Mucosa of rectum (tissue), 2 donors: Measurements from ENCODE around the gene ZKSCAN2.

Experiments
- H3K27ac ChIP-seq, 2 donors: one replicate each; pipeline ENCODE4 v1.7.0; 2013; ENCODE audit warnings: inconsistent platforms in 2 of 2, low read depth in 2 of 2, low read length in 2 of 2
- H3K27me3 ChIP-seq, 2 donors: one replicate each; pipeline ENCODE4 v1.7.0; 2013; ENCODE audit warnings: low read length in 2 of 2; ENCODE audit not compliant: control insufficient read depth in 2 of 2, insufficient read depth in 2 of 2
- H3K36me3 ChIP-seq, 2 donors: one replicate each; pipeline ENCODE4 v1.7.0; 2013; ENCODE audit warnings: low read length in 2 of 2; ENCODE audit not compliant: control insufficient read depth in 2 of 2, insufficient read depth in 2 of 2
- H3K4me1 ChIP-seq, 2 donors: one replicate each; pipeline ENCODE4 v1.7.0; 2013; ENCODE audit warnings: low read length in 2 of 2, mild to moderate bottlenecking in 1 of 2; ENCODE audit not compliant: control insufficient read depth in 2 of 2, insufficient read depth in 2 of 2
- H3K4me3 ChIP-seq, 2 donors: one replicate each; pipeline ENCODE4 v1.7.0; 2013; ENCODE audit warnings: low read length in 2 of 2
- H3K9ac ChIP-seq, 2 donors: one replicate each; pipeline ENCODE4 v1.7.0; 2013; ENCODE audit warnings: low read length in 2 of 2, low read depth in 1 of 2, mild to moderate bottlenecking in 1 of 2
- H3K9me3 ChIP-seq, 2 donors: one replicate each; pipeline ENCODE4 v1.7.0; 2013; ENCODE audit warnings: low read length in 2 of 2; ENCODE audit not compliant: control insufficient read depth in 2 of 2
- donor health status: healthy.
- donor health status: Normal muscosa, but diverticular disease.

Gene ZKSCAN2

DNA sequence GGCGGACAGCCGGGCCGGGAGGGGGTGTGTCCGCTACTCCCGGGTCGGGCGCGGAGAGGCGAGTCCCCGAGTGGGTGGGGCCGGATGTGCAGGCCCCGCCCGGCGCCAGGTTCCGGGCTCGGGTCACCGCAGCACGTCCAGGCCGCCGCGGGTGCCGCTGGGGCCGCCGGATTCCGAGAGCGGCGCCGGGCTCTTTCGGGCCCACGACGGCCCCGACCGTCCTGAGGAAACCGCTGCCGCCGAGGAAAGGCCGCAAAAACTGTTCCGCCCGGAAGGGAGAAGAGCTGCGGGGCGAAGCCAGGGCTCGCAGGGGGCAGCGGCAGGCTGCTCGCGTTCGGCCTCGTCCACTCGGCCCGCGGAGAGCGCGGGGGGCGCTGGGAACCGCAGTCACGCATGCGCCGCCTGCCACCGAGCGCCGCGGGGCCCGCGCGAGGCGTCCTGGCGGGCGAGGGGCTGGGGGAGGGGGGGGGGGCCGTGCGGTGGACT lies at the start of gene ZKSCAN2:
ZKSCAN2 (minus strand) TSS at position 376 of the 486 bp plus-strand sequence. CDS start 718 bp downstream, outside the sequence.
- Histone ChIP-seq H3K36me3 (peaks cover 5 to 7% of the 10 kb centered on the region in 2 donors), H3K27me3 (no peaks in the 10 kb centered on the region), H3K9ac (peak within 1 kb of the TSS; percentile 86 to 96), H3K9me3 (no peaks in the 10 kb centered on the region), H3K27ac (peak within 1 kb of the TSS; percentile 96 to 97), H3K4me1 (peaks cover 20 to 21% of the 10 kb centered on the region in 2 donors), H3K4me3 (peak within 1 kb of the TSS; percentile 74 to 86)

DNA sequence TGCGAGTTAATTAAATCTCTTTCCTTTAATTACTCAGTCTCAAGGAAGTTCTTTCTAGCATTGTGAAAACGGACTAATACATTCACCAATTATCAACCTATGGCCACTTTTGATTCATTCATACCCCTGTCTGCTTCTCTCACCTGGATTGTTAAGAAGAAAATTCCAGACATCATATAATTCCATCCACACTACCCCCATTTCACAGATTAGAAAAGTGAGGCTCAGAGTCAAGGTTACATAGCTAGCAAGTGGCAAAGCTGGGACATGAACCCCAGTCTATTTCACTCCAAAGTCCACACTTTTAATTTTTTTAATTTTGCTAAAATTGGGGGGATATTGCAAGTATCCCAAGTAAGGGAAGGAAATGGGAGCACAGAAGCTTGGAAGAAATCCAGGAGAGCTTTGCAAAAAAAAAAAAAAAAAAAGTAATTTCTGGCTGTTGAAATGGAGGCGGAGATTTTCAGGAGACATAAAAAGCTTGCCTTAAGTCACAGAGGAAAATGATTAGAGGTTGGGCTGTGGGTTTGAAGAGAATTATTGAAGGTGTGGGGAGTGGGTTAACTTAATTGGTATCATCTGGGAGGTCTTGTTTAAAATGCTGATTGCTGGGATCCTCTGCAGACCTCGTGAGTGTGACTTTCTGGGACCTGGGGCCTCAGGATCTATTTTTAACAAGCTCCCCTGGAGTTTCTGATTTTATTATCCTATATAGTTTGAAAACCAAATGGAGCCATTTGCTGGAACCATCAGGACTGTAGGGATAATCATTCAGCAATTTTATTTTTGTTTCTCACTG lies 42.3 kb upstream of the ZKSCAN2 start:
- Histone ChIP-seq H3K27ac (no peak overlapping the region), H3K36me3 (no peaks in the 10 kb centered on the region), H3K9ac (no peak overlapping the region), H3K4me3 (no peak overlapping the region), H3K27me3 (no peaks in the 10 kb centered on the region), H3K4me1 (no peaks in the 10 kb centered on the region), H3K9me3 (peaks cover 0 to 1% of the 10 kb centered on the region in 2 donors)

DNA sequence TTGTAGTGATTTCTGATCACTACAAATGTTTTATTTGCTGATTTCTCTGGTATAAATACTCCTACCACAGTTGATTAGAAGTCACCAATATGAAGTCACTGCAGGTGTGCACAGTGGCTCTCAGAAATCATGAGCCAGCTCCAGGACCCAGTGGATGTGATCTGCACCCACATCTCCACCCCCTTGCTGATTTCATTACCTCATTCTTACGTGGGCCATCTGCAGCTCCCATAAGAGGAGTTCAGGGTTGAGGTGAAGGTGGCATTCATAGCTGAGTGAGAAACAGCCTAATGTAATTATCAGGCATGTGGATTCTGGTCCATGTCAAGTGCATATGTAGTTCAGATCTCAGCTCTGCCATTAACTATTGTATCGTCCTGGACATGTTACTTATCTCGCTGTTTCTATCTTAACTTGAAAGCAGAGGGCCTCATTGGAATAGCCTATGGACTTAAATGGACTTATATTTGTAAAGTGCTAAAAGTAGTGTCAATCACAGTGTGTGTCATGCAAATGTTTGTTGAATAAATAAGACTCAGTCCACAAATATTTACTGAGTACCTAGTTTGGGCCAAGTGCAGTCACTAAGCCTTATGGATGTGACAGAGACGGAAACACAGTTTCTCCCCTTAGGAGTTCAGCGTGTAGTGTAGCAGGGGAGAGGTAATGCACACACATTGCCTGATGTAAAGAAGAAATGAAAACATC lies 40.7 kb upstream of the ZKSCAN2 start:
- Histone ChIP-seq H3K27ac (no peak overlapping the region), H3K36me3 (no peaks in the 10 kb centered on the region), H3K4me3 (no peak overlapping the region), H3K9ac (no peak overlapping the region), H3K4me1 (no peaks in the 10 kb centered on the region), H3K9me3 (no peaks in the 10 kb centered on the region), H3K27me3 (no peaks in the 10 kb centered on the region)

DNA sequence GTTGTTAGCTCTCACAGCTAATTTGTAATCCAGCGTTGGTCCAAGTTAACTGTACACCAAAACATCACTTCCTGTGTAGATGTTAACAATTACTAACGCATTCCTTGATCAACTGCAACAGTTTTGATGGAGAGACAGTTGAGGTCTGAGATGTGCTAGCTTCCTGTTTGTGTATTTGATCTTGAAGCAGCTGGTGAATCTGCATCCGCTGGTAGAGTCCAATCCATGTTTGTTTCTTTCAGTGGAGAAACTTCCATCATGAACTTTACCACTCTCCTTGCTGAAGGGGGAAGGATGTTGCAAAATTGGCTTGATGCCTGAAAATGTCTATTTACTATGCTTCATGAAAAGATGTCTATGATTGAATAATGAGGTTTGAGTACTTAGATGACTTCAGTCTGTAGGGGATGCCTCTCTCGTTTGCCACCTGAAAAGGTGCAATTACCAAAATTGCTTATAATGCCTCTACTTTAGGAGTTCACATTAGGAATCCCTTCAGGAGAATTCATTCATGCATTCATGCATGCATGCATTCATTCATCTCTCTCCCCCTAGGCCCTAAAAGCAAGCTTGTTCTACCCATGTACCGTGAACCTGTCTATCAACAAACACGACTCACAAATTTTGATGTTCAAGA lies 39.6 kb upstream of the ZKSCAN2 start:
- H3K4me1 ChIP-seq: no peaks in the 10 kb centered on the region
- no peaks in the 10 kb centered on the region for H3K27me3 ChIP-seq
- no peaks in the 10 kb centered on the region for H3K36me3 ChIP-seq
- H3K9me3 ChIP-seq: no peaks in the 10 kb centered on the region
- no peak overlapping the region for H3K27ac ChIP-seq
- no peak overlapping the region for H3K9ac ChIP-seq
- no peak overlapping the region for H3K4me3 ChIP-seq

DNA sequence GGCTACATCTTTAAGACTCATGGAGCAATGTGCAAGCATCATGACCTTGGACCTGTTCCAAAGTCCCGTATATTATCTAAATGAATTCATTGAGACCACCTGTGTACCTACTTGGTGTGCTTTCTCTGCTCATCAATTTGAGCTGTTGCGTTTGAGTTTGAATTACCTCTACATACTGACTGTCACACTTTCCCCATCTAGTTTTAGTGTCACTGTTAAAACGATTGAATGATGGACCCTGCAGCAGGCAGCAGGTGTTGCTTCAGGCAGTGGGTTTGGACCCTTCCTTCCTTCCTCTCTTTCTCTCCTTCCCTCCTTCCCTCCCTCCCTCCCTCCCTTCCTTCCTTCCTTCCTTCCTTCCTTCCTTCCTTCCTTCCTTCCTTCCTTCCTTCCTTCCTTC lies 33.9 kb upstream of the ZKSCAN2 start:
- Histone ChIP-seq H3K4me1 (no peaks in the 10 kb centered on the region), H3K27me3 (no peaks in the 10 kb centered on the region), H3K9ac (no peak overlapping the region), H3K27ac (no peak overlapping the region), H3K4me3 (no peak overlapping the region), H3K9me3 (no peaks in the 10 kb centered on the region), H3K36me3 (no peaks in the 10 kb centered on the region)

DNA sequence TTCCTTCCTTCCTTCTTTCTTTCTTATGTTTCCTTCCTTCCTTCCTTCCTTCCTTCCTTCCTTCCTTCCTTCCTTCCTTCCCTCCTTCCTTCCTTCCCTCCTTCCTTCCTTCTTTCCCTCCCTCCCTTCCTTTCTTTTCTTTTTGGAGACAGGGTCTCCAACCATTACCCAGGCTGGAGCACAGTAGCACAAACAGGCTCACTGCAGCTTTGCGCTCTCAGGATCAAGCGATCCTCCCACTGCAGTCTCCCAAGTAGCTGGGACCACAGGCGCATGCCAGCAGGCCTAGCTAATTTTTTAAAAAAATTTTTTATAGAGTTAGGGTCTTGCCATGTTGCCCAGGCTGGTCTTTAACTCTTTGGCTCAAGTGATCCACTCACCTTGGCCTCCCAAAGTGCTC lies 31.8 kb upstream of the ZKSCAN2 start:
- H3K9me3 ChIP-seq: no peaks in the 10 kb centered on the region
- H3K27ac ChIP-seq: no peak overlapping the region
- H3K27me3 ChIP-seq: no peaks in the 10 kb centered on the region
- H3K4me1 ChIP-seq: no peaks in the 10 kb centered on the region
- no peak overlapping the region for H3K9ac ChIP-seq
- no peak overlapping the region for H3K4me3 ChIP-seq
- no peaks in the 10 kb centered on the region for H3K36me3 ChIP-seq

DNA sequence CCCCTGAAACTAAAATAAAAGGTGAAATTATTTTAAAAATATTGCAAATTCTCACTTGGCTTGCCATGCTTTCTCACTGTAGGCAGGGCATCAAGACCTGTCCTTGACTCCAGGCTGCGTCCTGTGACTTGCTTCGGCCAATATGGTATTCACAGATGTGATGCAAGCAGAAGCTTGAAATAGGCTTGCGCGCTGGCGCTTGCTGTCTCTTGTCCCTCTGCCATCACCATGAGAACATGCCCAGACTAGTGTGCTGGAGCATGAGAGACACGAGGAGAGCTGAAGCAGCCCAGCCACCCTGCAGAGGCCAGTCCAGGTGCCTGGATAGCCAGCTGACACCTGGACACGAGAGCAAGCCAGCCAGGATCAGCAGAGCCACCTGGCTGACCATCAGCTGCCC lies 21.8 kb upstream of the ZKSCAN2 start:
- Histone ChIP-seq H3K4me1 (no peaks in the 10 kb centered on the region), H3K27me3 (no peaks in the 10 kb centered on the region), H3K36me3 (no peaks in the 10 kb centered on the region), H3K9me3 (no peaks in the 10 kb centered on the region), H3K27ac (no peak overlapping the region), H3K9ac (no peak overlapping the region), H3K4me3 (no peak overlapping the region)

DNA sequence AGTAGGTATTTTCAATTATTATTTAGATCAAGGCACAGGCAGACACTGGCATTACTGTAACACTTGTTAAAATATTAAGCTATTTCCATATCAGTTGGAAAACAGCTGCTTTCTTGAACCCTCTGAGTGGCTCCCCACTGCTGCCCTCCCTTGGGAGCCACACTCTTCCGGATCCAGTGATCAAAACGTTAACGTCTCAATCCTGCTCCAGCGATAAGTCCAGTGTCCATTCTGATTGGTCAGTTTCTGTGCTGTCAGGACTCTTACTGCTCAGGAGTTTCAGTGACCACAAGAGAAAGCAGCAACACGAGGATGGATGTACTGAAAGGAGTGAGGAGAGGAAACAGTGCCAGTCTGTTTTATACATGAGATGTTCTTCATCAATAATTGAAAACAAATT lies 13.8 kb upstream of the ZKSCAN2 start:
- Histone ChIP-seq H3K4me3 (no peak overlapping the region), H3K4me1 (no peaks in the 10 kb centered on the region), H3K9me3 (no peaks in the 10 kb centered on the region), H3K36me3 (no peaks in the 10 kb centered on the region), H3K27me3 (no peaks in the 10 kb centered on the region), H3K27ac (no peak overlapping the region), H3K9ac (no peak overlapping the region)

DNA sequence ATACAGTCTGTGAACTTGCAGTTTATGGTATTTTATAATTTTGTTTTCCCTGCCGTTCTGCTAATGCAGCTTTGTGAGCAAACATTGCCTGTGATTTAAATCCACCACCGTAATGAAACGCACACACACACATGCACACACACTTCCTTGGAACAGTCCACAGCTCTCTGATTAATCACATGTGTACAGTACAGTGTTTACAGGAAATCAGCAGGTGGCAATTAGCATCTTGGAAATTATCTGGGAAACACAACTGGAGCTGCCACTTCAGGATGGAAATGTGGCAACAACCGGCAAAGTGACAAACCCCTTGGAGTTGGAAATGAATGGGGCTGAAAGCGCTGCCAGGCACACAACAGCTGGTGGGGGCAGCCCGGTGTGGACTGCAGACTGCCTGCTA lies 12.9 kb upstream of the ZKSCAN2 start:
- Histone ChIP-seq H3K27ac (no peak overlapping the region), H3K4me3 (no peak overlapping the region), H3K9ac (no peak overlapping the region), H3K4me1 (no peaks in the 10 kb centered on the region), H3K9me3 (no peaks in the 10 kb centered on the region), H3K27me3 (no peaks in the 10 kb centered on the region), H3K36me3 (no peaks in the 10 kb centered on the region)

DNA sequence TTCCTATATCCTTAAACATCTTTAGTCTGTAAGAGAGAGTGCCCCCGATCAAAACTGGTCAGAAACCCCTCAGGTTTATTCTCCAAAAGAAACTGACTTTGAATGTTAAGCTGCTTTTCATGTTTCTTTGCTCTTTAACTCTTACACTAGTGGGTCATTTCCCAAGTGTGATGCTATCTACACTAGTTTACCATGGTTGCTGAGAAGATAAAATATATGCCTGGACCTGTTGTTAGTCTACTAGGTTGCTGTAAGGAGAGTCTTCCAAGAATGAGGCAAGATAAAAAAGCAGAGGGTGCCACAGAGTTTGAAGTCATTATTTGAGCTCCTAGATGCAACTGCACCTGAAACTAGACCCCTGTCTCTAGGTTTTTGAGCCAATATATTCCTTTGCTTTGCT lies 12.2 kb upstream of the ZKSCAN2 start:
- Histone ChIP-seq H3K27ac (no peak overlapping the region), H3K9ac (no peak overlapping the region), H3K27me3 (no peaks in the 10 kb centered on the region), H3K4me1 (no peaks in the 10 kb centered on the region), H3K9me3 (no peaks in the 10 kb centered on the region), H3K36me3 (peaks cover 0 to 3% of the 10 kb centered on the region in 2 donors), H3K4me3 (no peak overlapping the region)
